Stimulated activated CD4-positive, alpha-beta T cell treated with anti-CD3 and anti-CD28 coated beads, Interleukin-1b, Interleukin-23, amount 100 ng/mL, for 1 hour (primary cell): ENCODE results near the gene SCUBE2.
"Not testable (repeated sequence)": the region's sequence is repeated elsewhere in the genome, so short reads cannot be mapped to it uniquely, and the experiment has no call there.

Source experiments
- DNase-seq, 2 donors: peaks; one replicate each; pipeline ENCODE4 v3.0.0-alpha.2; 2020; ENCODE audit warnings: low read depth in 2 of 2

SCUBE2 gene

DNA sequence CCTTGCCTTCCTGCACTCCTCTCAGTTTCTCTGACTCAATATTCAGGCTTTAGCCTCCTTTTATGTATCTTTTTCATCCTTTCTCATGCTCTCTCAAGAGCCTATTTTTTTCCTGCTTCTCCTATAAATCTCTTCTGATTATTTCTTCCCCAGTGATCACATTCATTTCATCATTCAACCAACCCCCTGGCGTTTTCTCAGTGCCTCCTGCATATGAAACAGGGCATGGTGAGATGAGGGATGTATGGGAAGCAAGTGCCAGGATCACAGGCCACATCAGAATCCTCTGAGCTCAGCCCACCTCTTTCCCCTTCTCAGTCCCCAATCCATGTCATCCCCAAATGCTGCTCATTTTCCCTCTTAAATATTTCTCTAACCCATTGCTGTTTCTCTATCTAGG is 48.9 kb downstream of the SCUBE2 start:
- DNase-seq: no peak

DNA sequence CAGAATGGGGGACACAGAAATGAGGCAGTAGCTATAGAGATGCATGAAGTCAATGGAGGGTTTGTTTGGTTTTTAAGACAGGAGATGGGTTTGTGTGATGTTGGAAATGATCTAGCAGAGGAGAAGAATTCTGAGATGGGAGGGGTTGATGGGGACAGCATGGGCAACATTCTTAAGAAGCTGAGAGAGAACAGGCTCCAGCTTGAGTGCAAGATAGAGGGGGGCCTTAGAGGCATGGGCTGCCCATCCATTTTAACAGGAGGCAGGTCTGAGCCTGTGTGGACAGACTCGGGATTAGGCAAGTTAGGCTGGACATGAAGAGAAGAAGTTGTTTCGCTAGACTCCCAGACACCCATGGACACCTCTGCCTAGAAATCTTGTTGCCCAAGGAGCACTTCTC is 49.7 kb downstream of the SCUBE2 start:
- DNase-seq: no peak

DNA sequence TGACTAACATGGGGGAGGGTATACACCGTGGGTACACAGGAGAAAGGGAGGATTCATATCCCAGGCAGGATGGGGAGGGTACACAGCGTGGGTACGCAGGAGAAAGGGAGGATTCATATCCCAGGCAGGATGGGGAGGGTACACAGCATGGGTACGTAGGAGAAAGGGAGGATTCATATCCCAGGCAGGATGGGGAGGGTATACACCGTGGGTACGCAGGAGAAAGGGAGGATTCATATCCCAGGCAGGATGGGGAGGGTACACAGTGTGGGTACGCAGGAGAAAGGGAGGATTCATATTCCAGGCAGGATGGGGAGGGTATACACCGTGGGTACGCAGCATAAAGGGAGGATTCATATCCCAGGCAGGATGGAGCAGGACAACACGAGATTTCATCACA is 51.0 kb downstream of the SCUBE2 start:
- no peak for DNase-seq

- no peak for DNase-seq
Observed at GRCh38 chr11:9039863-9040262, 51.5 kb downstream of the SCUBE2 start.

- DNase-seq: no peak
Observed at GRCh38 chr11:9039198-9039597, 52.2 kb downstream of the SCUBE2 start.

DNA sequence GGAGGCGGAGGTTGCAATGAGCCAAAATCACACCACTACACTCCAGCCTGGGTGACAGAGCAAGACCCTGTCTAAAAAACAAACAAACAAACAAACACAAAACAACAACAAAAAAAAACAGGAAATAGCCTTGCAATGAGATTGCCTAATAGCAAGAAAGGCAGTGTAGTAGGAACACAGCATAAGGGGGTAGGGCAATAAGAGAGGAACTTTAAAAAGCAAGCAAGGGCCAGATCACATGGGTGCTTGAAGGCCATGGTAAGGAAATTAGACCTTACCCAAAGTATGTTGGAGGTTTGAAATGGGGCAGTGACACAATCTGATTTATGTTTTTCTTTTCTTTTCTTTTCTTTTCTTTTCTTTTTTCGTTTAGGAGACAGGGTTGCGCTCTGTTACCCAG is 52.9 kb downstream of the SCUBE2 start:
- no peak for DNase-seq

GRCh38 chr11:9037963-9038362 is 53.4 kb downstream of the SCUBE2 start:
- DNase-seq: no peak

DNA sequence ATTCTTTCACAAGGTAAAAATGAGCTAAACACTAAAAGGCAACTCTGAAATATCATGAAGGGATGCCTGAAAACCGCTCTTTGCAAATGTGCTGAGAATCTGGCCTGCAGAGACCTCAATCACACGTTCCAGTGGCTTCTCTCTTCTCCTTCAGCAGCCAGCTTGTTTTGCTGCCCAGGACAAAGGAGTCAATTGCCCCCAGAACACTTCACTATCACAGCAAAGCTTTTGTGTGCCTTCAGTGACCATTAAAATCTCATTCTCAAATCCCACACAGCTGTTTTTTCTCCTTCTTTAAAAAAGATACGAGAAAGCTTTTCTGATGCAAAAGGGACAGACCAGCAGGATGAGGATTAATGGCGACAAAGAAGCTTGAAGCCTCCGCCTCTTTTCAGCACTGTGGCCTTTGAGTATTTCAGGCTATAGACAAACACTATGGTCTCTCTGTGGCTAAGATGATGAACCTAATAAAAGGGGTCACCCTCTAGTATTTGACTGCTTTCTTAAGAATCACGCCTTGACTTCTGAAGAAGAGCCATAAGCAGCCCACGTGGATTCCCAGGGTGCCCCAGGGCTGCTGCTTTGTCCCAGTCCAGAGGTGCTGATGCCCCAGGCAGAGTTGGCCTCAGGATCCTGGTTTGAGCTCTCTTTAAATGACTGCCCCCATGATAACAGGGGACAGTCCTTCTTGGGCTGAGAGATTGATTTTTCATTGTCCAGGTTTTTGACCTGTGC is 54.2 kb downstream of the SCUBE2 start:
- DNase-seq: no peak

DNA sequence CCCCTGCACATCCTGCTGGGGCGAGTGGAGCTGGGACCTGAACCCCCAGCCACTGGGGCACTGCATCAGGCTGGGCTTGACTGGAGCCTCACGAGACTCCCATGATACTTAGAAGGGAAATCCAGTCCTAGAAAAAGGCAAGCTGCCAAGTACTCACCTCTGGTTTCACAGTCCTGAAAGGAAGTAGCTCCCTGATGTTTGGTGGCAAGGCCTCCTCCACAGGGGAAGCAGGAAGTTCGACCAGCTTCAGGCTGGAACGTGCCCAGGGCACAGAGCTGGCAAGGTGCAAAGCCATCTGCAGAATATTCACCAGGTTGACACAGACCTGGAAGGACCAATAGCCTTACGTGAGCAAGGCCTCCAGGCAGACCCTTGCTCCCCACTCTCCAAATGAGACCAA is 60.8 kb downstream of the SCUBE2 start:
- no peak for DNase-seq

DNA sequence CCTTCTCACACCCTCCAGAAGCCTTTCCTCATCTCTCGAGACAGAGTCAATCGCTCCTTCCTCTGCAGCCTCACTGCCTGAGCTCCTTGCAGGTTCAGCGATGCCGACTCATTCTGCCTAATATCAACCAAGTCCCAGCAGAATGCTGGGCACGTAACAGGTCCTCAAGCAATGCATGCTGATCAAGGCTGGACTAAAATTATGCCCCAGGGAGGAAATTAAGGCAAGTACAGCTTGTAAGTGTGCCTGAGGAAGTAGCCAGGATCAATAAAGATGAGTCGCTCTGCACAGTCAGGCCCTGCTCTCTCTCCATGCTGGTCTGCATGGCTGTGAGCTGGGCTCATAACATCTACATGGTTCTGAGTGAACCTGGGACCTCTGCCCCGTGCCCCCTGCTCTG is 62.0 kb downstream of the SCUBE2 start:
- DNase-seq: no peak

- DNase-seq: no peak
Observed at GRCh38 chr11:9028581-9028980, 62.8 kb downstream of the SCUBE2 start.

DNA sequence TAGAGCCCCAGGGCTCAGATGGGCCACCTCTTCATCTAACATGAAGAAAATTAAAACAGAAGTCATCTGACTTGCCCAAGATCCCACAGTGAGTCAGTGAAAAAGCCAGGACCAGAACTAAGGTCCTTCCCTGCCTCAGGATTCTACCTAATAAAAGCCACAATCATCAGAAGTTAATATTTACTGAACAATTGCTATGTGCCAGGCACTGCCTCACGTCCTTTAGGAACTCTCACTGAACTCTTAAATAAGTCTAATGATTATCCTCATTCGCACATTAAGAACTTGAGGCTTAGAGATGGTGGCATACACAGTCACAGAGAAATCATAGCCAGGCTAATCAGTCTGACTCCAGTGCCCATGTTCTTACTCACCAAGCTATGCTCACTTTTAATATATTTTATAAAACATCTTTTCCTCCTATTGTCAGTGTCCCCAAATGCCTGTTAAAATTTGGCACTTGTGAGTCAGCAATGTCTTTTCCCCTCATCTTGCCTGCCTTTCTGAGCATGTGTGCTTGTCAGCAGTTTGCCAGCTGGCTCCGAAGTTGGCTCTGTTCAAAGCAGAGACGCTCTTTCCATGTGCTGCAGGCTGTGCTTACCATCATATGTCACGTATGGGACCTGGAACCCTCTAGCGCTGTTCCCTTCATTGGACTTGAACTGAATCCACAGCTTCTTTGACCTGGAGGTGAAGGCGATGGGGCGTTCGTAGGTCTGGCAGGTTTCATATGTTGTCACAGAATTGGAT is 66.1 kb downstream of the SCUBE2 start:
- no peak for DNase-seq

- no peak for DNase-seq
Observed at GRCh38 chr11:9022961-9023680, 68.3 kb downstream of the SCUBE2 start.

GRCh38 chr11:9020916-9021315 is 70.5 kb downstream of the SCUBE2 start:
- DNase-seq: no peak

DNA sequence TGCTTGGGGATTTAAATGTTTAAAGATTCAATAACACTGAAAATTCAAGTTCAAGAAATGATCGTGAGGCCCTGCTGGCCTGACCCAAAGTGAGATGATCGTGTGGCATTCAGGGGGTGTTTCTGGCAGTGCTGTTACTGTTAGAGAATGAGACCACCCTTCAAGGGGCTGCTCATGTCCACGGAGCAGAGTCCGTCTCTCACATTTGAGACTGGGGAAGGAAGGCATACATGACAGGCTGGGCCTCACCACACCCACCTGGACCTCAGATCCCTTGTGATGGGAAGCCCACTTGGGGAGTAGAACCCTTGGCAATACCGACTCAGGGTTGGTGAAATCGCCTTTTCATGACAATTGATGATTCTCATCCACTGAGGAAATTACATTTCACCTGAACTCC is 71.5 kb downstream of the SCUBE2 start:
- no peak for DNase-seq

DNA sequence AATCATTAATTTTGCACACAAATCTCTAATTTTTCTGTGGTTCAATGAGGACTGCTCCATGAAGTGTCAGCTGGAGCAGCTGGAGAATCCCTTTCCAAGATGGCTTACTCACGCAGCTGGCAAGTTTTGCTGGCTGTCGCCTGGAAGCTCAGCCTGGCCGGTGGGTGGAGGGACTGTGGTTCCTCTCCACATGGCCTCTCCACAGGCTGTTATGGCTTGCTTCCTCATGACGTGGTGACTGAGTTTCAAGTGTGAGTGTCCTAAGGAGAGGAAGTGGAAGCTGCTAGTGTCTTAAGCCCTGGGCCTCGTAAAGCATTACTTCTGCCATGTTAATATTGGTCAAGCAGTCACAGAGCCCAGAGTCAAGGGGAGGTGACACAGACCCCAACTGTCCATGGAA is 73.6 kb downstream of the SCUBE2 start:
- no peak for DNase-seq

GRCh38 chr11:9016916-9017642 is 74.3 kb downstream of the SCUBE2 start:
- DNase-seq: no peak

DNA sequence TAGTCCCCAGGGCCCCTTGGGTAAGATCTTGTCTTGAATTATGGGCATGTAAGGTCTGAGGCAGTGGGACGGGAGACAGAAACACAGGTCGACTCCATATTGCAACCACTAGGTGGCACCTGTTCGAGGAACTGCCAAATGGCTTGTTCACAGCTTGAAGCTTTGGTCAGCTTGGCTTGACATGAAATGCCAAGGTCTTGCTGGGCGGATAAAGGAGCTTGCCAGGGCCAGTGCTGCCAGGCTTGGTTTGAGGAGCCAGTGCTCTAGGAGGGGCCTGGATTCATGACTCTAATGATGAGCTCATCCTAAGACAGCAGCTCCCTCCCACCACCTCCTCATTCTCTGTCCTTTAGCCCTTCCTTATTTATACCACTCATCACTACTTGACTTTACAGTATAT is 75.7 kb downstream of the SCUBE2 start:
- DNase-seq: no peak

GRCh38 chr11:9014826-9015225 is 76.6 kb downstream of the SCUBE2 start:
- DNase-seq: no peak

GRCh38 chr11:9013373-9013772 is 78.0 kb downstream of the SCUBE2 start:
- DNase-seq: no peak

DNA sequence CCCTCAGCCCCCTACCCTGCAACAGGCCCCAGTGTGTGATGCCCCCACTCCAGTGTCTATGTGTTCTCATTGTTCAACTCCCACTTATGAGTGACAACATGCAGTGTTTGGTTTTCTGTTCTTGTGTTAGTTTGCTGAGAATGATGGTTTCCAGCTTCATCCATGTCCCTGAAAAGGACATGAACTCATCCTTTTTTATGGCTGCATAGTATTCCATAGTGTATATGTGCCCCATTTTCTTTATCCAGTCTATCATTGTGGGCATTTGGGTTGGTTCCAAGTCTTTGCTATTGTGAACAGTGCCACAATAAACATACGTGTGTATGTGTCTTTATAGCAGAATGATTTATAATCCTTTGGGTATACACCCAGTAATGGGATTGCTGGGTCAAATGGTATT is 81.9 kb downstream of the SCUBE2 start:
- DNase-seq: not testable (repeated sequence)

- no peak for DNase-seq
Observed at GRCh38 chr11:9008661-9009060, 82.7 kb downstream of the SCUBE2 start.
